Measurements from ENCODE around the gene DOCK10.

The DOCK10 gene

GRCh38 chr2:224776795-224777558 lies 265.3 kb downstream of the DOCK10 start:
- no peak for DNase-seq (ENCODE audit: low read depth in 3 of 3)

- no peak for DNase-seq (ENCODE audit: low read depth in 3 of 3)
Measured at GRCh38 chr2:224775647-224776046, 266.6 kb downstream of the DOCK10 start.

GRCh38 chr2:224774735-224775134 lies 267.5 kb downstream of the DOCK10 start:
- no peak for DNase-seq (ENCODE audit: low read depth in 3 of 3)

- no peak for DNase-seq (ENCODE audit: low read depth in 3 of 3)
Measured at GRCh38 chr2:224772494-224772893, 269.8 kb downstream of the DOCK10 start.

- no peak for DNase-seq (ENCODE audit: low read depth in 3 of 3)
Measured at GRCh38 chr2:224769489-224769888, 272.8 kb downstream of the DOCK10 start.

GRCh38 chr2:224764565-224765236 lies 277.6 kb downstream of the DOCK10 start:
- no peak for DNase-seq (ENCODE audit: low read depth in 3 of 3)

GRCh38 chr2:224757934-224758548 lies 284.2 kb downstream of the DOCK10 start:
- DNase-seq (ENCODE audit: low read depth in 3 of 3) = no peak

- no peak for DNase-seq (ENCODE audit: low read depth in 3 of 3)
Measured at GRCh38 chr2:224753743-224754540, 288.3 kb downstream of the DOCK10 start.

GRCh38 chr2:224751996-224752698 lies 290.1 kb downstream of the DOCK10 start:
- no peak for DNase-seq (ENCODE audit: low read depth in 3 of 3)

GRCh38 chr2:224749136-224749535 lies 293.1 kb downstream of the DOCK10 start:
- DNase-seq (ENCODE audit: low read depth in 3 of 3) = no peak

GRCh38 chr2:224747765-224748164 lies 294.5 kb downstream of the DOCK10 start:
- DNase-seq (ENCODE audit: low read depth in 3 of 3) = no peak

- no peak for DNase-seq (ENCODE audit: low read depth in 3 of 3)
Measured at GRCh38 chr2:224736227-224736626, 306.0 kb downstream of the DOCK10 start.

GRCh38 chr2:224734949-224735348 lies 307.3 kb downstream of the DOCK10 start:
- no peak for DNase-seq (ENCODE audit: low read depth in 3 of 3)

GRCh38 chr2:224731665-224732064 lies 310.6 kb downstream of the DOCK10 start:
- DNase-seq (ENCODE audit: low read depth in 3 of 3) = no peak

GRCh38 chr2:224729435-224729834 lies 312.8 kb downstream of the DOCK10 start:
- DNase-seq (ENCODE audit: low read depth in 3 of 3) = no peak

- DNase-seq (ENCODE audit: low read depth in 3 of 3) = no peak
Measured at GRCh38 chr2:224724331-224724730, 317.9 kb downstream of the DOCK10 start.

GRCh38 chr2:224723586-224724217 lies 318.6 kb downstream of the DOCK10 start:
- no peak for DNase-seq (ENCODE audit: low read depth in 3 of 3)

- DNase-seq (ENCODE audit: low read depth in 3 of 3) = no peak
Measured at GRCh38 chr2:224722770-224723169, 319.5 kb downstream of the DOCK10 start.

- DNase-seq (ENCODE audit: low read depth in 3 of 3) = no peak
Measured at GRCh38 chr2:224722250-224722649, 320.0 kb downstream of the DOCK10 start.

GRCh38 chr2:224716921-224717320 lies 325.3 kb downstream of the DOCK10 start:
- no peak for DNase-seq (ENCODE audit: low read depth in 3 of 3)

GRCh38 chr2:224716201-224716600 lies 326.1 kb downstream of the DOCK10 start, which contains the start of gene CCDC195:
Gene CCDC195 (minus strand): TSS chr2:224716365. CDS start chr2:224716365, 0 bp downstream.
- no peak for DNase-seq (ENCODE audit: low read depth in 3 of 3)

Measured in stimulated activated CD4-positive, alpha-beta T cell treated with anti-CD3 and anti-CD28 coated beads, TNF-alpha, amount 100 ng/mL, for 24 hours (primary cell).